Stimulated activated CD4-positive, alpha-beta T cell treated with anti-CD3 and anti-CD28 coated beads, Interleukin-15, amount 100 ng/mL, for 48 hours (primary cell): Measurements from ENCODE around the gene FMNL3.
A peak's percentile ranks its signal among the peaks of the same experiment; 100 is the strongest.
"Not testable (repeated sequence)": the region's sequence is repeated elsewhere in the genome, so short reads cannot be mapped to it uniquely, and the experiment has no call there.

ENCODE experiments used
- DNase-seq, 2 donors: peaks; one replicate each; pipeline ENCODE4 v3.0.0-alpha.2; 2020; ENCODE audit warnings: low read depth in 2 of 2

Gene FMNL3

DNA sequence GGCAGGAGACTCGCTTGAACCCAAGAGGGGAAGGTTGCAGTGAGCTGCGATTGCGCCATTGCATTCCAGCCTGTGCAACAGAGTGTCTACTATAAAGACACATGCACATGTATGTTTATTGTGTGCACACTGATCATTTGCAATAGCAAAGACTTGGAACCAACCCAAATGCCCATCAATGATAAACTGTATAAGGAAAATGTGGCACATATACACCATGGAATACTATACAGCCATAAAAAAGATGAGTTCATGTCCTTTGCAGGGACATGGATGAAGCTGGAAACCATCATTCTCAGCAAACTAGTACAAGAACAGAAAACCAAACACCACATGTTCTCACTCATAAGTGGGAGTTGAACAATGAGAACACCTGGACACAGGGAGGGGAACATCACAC lies 6.7 kb upstream of the FMNL3 start:
- not testable (repeated sequence) for DNase-seq

DNA sequence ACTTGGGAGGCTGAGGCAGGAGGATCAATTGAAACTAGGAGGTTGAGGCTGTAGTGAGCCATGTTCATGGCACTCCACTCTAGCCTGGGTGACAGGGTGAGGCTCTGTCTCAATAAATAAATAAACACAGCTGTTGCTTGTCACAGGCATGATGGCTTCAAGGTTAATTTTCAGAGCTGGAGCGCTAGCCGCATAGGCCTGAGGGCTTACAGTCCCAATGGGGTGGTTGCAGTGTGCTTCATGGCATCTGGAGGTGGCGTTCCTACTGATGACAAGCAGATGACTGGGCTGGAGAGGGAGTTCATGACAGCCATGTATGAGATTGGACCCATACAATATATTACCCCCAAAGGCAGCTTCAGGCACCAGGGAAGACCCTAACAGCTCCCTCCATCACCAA lies 1.6 kb upstream of the FMNL3 start:
- no peak for DNase-seq

DNA sequence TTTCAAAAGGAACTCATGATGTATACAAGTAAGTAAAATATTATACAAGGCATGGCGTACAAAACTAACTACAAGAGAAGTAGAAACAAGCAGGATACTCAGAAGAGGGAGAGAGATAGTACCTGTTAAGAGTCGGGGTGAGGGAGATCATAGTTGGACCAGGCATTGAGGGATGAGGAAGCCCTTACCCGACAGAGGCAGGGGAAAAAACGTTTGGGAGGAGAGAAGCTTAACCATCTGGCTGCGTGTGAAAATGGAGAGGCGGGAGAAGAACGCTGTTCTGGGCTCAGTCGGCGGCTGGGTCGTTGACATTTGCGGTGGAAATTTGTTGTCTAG lies 575 bp upstream of the FMNL3 start:
- no peak for DNase-seq

DNA sequence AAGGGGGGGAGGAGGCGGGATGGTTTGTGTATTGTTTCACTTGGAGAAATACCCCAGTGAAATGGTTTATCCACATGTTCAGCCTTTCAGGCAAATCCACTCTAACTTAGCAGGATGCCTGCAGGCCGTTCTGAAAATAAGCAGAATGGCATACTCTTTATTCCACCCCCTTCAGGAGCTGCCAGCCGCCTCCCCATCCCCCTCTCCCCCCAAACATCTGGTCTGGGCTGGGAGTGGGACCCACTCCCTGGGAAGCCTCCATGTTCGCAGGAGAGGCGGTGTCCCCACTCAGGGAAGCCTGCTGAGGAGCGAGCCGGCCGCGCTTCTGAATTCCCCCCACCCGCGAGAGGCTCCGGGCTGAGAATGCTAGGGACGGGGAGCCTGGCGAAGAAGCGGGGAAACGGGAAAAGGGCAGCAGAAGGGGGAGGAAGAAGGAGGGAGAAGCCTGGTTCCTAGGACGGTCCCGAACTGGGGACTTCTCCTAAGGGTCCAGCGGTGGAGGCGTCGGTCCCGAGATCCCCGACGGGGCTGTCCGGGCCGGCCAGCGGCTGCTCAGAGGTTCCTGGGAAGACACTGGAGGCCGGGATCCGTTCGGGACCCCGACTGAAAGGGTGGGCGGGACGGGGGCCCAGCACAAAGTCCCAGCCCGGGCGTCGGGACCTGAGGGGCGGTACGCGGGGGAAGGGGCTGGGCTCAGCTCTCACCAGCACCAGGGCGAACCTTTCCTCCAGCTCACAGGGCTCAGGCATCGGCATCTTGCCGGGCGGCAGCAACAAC lies 666 bp downstream of the FMNL3 start:
- DNase-seq: no peak

DNA sequence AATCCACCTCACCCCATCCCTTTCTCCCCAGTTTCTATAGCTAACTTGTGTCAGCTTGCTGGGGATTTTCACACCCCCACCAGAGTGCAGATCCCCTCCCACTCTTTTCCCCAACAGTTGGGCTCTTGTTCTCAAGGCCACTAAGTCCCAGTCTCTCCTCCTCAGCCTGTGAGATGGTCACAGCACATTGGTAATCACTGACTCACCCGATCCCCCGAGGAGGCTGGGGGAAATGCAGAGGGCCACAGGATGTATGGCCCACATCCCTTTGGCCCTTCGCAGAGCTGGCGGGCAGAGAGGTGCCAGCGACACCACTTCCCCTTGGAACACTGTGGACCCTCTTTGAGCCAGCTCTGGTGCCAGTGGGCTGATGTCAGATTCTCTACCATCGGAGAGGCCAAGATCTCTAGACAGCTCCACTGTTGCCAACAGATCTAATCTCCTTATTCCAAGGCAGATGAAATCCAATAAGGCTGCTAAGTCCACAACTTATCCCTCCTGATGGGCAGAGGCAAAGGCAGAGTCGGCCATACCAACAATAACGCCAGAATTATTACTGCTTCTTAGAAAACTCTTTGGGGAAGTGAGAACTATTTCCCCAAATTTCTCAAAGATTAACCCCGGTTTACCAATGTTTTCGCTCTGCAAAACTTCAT lies 1.6 kb downstream of the FMNL3 start:
- DNase-seq: no peak

DNA sequence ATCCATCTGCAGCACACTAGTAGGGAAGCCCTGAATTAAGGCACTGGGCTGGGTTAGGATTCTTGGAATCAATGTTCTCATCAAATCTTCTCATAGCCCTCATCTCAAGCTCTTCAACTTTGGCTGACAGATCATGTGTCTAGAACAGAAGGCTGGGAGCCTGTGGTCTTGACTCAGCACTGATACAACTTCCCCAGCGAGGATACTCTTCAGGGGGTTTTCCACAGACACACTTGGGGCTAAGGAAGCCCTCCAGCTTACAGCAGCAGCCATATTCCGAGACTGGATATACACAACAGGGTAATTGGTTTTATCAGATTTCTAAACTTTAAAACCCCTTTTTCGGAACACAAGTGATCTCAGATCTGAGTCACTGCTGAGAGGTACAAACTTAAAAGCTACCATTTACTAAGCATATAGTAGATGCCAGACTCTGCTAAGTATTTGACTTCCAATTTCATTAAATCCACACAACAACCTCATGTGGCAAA lies 3.5 kb downstream of the FMNL3 start:
- peak; percentile 42 to 45 for DNase-seq

DNA sequence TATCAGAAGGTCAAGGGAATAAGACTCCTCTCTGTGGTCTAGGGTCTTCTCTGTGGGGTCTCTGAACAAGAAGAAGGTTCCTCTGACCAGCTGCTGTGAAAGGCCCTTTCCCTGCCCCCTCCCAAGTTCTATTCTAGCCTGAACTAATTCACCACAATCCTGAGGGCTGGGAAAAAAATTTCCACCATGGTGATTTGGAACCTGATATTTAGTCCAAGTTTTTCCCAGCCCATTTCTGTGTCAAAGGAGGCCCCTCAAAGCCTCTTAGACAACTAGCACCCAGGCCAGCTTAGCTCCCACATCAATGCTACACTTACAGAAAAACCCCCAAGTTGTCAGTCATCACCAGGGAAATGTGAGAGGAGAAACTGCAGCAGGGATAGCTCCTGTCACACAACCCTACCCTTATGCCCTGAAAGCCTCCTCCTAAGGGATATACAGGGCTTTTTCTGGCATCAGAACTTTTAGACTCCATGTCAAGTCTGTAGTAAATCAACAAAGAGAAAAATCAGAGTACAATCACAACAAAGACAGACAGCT lies 4.5 kb downstream of the FMNL3 start:
- no peak for DNase-seq

DNA sequence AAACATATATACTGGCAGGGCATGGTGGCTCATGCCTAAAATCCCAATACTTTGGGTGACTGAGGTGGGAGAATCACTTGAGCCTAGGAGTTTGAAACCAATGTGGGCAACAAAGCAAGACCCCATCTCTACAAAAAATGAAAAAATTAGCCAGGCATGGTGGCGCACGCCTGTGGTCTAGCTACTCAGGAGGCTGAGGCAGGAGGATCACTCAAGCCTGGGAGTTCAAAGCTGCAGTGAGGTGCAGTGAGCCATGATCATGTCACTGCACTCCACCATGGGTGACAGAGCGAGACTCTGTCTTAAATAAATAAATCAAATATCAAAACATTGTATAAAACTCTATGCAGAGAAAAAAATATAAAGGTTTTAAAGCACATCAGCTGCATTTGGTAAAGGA lies 5.2 kb downstream of the FMNL3 start:
- no peak for DNase-seq

DNA sequence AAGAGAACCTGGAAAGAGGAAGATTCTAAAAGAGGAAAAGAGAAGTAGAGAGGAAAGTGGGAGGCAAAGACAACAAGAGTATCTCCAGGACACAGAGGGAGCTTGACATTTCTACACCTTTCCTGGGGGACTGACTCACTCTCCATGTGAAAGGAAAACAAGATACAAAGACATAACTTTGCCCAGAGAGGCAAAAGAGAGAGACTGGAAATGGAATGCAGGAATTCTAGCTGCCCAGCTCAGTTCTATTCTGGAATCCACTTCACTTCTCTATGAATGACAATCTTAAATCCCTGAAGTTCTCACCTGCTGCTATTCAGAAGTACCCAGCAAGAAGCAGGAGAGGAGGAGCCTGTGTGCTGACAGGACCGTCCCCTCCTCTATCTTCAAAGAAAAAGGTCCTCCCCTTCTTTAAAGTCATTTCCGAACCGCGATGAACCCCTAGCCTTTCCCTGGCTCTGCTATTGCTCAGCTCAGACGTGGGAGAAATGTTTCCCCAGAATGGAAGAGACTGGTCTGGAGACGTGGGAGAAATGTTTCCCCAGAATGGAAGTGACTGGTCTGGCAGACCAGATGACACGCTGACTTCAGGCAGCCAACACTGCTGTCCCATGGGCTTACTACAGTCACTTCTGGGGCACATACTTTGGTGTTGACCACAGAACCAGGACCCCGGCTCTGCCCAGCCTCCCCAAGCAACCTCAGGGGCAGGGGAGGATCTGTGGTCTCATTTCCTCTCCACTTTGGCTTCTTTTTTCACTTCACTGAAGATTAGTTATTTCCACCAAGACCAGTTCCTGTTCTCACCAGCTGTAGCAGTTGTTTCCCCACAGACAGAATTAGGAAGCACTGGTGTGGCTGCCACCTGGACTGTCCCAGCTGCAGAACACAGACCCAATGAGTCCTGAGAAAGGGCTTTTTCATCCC lies 8.3 kb downstream of the FMNL3 start:
- DNase-seq: peak in 1 of 2 donors; percentile 36

DNA sequence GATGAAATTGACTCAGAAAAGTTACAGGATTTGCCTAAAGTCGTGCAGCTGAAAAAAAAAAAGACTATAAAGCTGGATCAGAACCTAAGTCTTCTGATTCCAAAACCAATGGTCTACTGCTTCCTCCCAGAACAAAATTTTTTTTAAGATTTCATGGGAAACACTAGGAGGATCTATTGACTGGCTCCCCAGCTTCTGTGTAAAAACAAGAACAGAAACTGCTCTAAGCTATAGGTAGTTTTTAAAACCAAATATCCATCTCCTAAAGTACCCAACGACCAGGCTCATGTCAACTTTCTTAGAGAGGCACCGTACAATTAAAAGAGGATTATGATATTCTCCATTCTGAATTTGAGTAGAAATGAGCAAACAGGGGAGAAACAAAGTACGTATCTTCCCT lies 9.4 kb downstream of the FMNL3 start:
- DNase-seq: no peak

DNA sequence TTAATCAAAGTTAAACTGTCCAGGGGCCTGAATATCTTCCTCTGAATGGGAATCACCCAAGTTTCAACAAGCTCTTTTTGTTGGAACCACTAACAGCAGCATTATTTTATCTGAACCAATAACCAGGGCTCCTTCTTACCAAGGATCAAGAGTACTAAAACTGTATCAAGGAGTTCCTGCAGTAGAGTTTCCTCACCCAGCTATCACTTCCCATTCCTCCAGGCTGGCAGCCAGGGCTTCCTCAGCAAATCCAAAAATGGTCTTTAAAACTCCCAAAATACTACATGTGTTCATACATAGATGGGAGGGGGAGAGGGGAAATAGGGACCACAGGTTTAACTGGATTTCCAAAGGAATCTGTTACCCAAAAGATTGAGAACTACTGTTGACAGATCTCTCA lies 10.5 kb downstream of the FMNL3 start:
- no peak for DNase-seq

DNA sequence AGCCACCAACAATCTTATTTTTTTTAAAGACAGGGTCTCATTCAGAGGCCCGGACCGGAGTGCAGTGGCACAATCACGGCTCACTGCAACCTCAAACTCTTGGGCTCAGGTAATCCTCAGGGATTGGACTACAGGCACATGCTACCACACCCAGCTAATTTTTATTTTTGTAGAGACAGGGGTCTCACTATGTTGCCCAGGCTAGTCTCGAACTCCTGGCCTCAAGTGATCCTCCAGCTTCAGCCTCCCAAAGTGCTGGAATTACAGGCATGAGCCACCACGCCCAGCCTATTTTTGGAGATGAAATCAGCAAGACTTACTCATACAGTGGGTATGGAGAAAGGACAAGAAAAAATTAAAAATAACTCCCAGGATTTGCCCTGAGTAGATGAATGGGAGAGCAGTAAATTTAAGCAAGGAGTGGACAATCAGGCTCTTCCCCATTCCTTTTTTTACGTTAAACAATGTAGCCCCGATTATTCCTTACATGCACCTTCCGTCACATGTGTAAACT lies 13.2 kb downstream of the FMNL3 start:
- no peak for DNase-seq

DNA sequence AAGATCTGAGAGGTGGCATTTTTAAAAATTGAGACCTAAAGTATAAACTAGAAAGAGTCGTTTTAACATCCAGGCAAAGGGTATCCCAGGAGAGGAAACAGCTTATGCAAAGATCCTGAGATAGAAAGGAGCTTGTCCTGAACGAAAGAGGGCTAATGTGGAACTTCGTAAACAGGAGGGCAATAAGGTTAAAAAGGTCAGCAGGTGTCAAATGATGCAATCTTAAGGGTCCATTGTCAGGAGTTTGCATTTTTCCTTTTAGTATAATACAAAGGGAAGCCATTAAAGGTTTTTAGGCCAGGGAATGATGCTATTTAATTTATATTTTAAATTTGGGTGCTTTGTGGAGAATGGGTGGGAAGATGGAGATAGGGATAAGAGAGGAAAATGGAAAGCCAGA lies 14.4 kb downstream of the FMNL3 start:
- no peak for DNase-seq

DNA sequence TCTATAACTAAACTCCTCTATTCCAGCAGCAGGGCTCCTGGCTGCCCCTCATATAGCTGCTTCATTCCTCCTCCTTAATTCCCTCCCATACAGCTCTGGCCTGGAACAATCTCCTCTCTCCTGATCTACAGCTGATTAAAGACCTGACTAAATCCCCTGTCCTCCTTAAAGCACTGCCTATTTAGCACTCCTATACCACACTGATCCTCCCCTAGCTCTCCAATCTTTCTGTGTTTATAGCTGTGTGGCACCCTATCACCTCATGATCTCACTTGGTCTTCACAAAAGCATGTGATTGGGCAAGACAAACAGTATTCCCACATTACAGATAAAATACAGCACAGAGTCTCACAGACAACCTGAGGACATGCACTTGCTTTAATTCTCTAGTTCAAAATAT lies 17.4 kb downstream of the FMNL3 start:
- DNase-seq: no peak

DNA sequence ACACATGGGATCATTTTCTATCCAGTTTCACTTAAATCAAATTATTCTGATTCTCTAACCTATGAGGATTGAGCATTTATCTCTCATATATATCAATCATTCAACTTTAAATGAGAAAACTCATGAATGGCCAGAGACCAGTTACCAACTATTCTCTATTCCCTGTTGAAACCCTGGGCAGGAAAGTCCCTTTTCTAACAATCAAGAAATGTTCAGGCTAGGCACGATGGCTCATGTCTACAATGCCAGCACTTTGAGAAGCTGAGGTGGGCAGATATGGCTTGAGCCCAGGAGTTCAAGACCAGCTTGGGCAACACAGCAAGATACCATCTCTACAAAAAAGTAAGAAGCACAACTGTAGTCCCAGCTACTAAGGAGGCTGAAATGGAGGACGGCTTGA lies 18.0 kb downstream of the FMNL3 start:
- DNase-seq: no peak

DNA sequence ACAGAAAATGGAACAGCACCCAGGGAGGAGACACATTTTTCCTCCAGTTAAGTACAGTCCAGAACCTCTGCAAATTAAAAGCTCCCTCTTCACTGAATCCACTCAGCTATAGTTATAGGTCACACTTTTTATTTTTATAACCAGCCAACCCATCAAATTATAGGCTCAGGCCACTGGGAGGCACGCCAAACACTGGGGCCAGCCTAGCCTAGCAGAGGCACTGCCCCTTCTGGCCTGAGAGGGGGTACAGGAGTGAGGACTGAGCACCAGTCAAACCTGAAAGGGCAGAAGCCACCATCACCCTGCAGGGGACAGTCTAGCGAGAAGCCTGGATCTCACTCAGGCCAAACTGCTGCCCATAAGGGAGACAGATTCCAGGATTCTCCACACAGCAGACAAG lies 19.3 kb downstream of the FMNL3 start:
- no peak for DNase-seq

DNA sequence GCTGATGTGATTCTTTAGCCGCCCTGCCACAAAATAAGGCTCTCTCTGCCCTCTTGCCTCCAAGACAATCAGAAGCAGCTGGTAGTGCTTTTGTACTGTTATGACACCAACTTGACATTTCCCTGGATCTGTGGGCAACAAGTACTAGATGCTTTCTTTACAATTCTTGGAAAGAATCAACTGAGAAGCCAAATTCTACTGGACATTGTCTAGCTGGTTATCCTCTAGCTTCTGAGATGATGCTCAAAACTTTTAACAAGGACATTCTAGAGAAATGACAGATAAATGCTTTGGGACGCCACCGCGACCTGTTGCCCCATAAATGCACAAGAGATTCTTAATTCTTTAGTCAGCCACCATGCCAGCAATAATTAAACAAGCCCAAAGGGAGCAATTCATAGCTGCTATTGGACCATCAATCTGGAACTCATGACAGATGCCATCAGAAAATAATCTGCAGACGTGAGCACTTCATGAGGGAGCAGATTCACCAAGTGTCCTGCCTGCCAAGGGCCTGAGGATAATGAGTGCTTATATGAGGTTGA lies 22.8 kb downstream of the FMNL3 start:
- no peak for DNase-seq

DNA sequence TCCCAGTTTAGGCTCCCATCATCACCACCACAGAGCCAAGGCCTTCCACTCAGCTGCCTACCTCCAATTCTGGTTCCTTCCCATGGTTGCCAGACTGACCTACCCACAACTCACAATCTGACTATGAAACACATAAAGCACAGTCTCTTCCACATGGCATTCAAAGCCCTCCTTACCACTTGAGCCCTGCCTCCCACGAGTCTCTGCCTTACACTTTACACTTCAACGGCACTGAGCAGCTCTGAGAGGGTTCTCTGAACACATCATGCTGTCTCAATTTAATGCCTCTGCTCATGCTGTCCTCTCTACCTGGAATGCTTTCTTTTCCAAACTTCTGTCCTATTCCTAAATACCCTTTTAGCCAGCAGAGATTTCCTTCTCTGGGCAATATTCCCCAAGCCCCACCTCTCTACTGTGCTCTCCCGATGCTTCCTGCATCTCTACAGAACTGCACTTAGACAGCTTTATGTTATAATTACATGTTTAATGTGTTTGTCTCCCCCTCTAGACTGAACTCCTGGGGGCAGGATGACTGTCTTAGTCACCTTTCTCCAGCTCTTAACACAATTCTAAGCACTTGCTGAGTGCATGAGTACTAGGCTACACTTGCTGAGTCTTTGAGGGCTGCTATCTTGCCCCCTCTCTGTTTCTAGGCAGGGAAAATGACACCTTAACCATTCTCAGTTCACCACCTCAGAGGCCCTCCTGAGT lies 23.5 kb downstream of the FMNL3 start:
- no peak for DNase-seq

DNA sequence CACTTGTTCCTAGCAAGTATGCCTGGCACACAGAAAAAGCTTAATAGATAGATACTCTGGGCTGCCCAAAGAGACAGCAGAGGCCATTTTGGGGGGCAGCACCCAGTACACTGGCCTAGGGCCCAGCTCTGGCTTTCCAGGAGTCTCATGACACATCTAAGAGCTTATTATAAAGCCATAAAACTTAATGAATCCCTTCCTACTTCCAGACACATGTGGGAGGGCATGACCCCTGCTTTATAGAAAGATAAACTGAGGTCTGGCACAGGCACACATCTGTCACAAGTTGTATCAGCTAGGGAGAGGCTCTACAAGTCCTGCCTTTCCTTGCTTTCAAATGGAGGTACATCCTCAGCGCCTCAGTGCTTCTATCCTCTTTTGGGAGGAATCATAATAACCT lies 27.1 kb downstream of the FMNL3 start:
- DNase-seq: no peak

DNA sequence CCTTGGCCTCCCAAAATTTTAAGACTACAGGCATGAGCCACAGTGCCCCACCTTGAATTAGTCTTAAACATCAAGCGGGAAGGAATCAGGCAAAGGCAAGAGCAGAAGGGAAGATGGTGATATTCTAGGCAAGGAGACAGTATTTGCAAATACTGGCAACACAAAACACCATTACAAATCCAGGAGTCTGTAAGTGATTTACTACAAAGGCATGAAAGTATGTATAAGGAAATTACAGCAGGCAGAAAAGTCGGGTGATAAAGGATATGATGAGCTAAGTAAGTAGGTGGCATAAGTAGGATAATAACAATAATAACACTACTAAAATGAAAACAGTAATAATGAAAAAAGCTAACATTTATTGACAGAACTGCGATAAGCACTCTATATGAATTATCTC lies 28.5 kb downstream of the FMNL3 start:
- DNase-seq: no peak

DNA sequence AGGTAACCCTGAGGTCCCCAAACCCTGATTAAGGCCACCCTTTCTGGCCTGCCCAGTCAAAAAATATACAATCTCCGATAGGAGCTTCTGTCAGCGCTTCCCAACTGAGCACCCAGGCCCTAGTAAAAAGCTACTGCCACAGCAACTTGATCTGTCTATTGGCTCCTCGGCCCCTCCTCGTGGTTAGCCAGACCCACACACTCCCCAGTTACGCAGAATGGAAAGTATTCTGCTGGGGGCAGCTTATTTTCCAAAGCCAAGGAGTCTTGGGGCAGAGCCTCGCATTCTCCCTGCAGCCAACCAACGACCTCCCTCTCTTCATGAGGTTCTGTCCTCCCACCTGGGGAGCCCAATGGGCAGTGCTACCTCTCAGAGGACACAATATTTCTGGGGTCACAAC lies 32.1 kb downstream of the FMNL3 start:
- DNase-seq: no peak
